ENCODE data around the gene FARS2.
"Not testable (repeated sequence)": the region's sequence is repeated elsewhere in the genome, so short reads cannot be mapped to it uniquely, and the experiment has no call there.

FARS2 gene

GRCh38 chr6:5645328-5646290 is 384.3 kb downstream of the FARS2 start:
- DNase-seq, result no peak

DNA sequence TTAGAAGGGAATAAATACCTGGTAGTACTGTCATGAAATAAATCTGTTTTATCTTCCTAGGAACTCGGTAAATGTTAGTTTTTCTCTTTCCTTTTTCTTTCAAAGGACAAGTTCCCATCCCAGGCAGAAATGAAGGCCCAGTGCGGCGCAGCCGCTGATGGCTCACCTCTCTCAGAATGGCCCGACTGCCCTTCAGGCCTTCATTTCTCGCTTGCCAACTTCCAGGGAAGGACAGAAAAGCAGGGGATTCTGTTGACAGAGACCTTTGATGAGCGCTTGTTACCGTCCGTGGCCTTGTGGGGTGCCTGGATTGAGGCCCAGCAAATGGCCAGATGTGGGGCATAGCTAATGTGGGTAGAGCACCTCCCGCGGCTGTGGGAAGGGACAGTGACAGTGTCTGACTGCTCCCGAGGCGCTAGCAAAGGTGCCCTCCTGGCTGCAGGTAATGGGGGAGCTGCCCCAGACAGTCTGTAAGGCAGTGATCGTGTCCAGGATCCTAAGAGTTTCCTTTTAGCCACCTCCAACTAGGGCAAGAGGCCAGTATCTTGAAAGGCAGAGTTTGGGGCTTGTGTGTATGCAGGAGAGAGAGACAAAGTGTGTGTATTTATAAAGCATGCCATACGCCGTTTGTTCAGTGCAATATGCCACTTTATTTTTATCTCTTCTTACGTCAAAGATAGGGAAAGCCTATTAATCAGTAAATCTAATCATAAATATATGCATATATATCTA is 391.3 kb downstream of the FARS2 start:
- DNase-seq, result no peak

- no peak for DNase-seq
Observed at GRCh38 chr6:5653801-5654200, 392.5 kb downstream of the FARS2 start.

- no peak for DNase-seq
Observed at GRCh38 chr6:5656226-5656625, 394.9 kb downstream of the FARS2 start.

- not testable (repeated sequence) for DNase-seq
Observed at GRCh38 chr6:5656695-5657094, 395.4 kb downstream of the FARS2 start.

DNA sequence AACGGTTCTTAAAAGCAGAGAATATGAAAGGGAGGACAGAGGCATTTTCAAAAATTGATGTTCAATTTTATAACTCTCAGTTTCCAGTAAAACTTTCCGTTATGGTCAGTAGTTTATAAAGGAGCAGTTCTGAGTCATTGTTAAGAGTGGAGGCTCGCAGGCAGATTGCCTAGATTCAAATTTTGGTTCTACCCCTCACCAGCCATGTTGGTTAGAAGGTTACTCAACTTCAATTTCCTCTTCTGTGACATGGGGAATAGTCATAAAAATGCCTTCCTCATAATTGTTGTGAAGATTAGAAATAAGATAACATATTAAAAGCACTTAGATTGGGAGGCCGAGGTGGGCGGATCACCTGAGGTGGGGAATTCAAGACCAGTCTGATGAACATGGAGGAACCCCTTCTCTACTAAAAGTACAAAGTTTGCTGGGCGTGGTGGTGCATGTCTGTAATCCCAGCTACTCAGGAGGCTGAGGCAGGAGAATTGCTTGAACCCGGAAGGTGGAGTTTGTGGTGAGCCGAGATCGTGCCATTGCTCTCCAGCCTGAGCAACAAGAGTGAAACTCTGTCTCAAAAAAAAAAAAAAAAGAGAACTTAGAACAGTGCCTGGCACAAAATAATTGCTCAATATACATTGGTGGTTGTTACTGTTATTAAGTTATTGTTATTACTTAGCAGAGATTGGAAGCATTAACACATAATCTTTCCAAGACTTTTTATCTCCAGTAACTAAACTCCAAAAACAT is 396.5 kb downstream of the FARS2 start:
- DNase-seq, result no peak

DNA sequence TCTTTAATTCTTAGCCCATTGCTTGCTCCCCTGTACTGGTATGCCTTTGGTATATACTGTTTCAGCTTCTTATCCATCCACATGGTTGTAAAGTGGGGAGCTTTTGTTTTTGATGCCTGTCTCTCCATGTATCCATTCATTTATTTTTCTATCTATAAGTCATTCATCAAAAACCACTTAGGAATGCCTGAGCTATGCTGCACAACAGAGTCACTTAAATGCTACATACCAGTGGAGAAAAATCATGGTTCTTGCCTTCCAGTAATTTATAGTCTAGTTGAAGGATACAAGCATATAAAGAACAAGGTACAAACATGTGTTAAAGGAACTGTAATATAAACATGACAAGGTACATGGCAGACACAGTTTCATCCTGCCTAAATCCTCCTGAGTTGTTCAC is 398.2 kb downstream of the FARS2 start:
- DNase-seq, result no peak

DNA sequence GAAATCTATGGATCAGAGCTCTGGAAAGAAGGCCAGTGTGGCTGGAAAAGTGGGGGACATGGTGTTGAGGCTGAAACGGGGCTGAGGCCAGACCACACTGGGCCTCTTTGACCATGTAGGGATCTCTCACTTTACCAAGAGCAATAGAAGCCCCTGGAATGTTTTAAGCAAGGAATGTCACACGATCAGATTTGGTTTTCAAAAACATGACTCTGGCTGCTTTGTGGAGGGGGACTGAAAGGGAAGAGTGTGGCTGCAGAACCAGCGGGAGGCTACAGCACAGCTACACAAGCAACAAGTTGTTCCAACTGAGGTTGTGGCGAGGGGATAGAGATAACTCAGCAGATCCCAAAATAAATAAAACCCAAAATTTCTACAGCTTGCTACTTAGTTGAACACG is 399.5 kb downstream of the FARS2 start:
- no peak for DNase-seq

DNA sequence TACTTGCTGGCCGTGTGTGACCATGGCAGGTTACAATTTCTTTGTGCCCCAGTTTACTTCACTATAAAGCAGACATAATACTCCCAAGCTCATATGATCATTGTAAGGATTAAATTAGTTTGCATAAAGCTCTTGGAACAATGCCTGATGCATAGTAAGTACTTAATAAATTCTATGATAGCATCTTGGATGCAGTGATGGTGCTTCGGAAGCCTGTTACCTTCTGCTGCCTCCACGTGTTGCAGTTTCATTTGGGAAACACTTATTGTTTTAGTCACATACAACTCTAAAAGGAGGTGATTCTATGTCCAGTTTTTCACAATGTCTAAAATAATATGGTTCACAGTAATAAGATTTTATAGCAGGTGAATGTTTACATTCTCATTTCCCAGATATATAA is 401.5 kb downstream of the FARS2 start:
- DNase-seq, result no peak

DNA sequence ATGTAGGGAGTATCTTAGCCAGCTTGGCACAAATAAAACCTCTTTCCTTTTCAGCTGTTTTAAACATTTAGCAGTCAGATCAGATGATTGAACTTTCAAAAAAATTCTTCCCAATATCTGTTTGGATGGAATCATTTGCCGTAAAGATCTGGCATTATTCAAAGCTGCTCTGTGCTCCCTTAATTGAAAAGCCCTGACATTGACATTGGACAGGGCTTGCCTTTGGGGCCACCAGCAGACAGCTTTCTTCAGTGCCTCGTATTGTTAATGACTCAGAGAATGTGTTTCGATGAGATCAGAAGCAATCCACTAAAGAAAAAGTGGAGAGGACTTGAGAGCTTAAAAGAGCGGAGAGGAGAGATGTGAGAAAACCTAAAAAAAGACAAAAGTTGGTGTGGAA is 401.9 kb downstream of the FARS2 start:
- no peak for DNase-seq

DNA sequence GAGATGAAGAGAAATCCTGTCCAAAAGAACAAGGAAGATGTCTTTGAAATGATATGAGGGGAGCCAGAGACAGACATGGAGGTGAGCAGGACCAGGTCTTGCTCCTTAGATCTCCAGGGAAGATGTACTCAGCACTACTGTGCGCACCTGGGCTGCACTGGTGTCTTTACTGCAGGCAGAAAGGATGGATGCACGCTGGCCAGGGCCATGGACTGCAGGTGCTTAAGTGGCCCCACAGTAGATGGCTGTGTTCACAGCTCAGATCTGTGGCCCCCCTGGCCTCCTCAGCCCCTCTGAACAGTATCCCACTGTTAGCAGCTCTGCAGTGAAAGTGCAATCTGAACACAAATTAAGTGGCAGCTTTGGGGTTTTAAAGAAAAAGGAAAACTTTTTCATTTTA is 402.4 kb downstream of the FARS2 start:
- no peak for DNase-seq

GRCh38 chr6:5664149-5664548 is 402.8 kb downstream of the FARS2 start:
- DNase-seq, result no peak

DNA sequence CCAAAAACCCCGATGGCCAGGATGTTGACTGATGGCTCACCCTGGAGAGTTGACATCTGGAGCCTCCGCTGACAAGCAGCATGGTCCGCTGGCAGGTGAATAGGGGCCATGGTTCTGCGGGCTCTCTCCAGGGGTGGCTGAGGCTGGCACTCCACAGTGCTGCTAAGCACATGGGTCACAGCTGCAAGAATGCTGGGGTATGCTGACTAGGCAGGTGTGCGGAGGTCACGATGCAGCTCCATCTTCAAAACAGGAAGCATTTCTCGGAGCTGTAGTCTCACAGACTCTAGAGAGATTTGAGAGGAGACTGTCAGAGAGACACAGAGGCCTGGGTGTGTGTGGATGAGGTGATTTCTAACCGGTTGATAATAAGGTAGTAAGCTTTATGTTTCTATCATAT is 403.9 kb downstream of the FARS2 start:
- no peak for DNase-seq

- no peak for DNase-seq
Observed at GRCh38 chr6:5665667-5666066, 404.4 kb downstream of the FARS2 start.

DNA sequence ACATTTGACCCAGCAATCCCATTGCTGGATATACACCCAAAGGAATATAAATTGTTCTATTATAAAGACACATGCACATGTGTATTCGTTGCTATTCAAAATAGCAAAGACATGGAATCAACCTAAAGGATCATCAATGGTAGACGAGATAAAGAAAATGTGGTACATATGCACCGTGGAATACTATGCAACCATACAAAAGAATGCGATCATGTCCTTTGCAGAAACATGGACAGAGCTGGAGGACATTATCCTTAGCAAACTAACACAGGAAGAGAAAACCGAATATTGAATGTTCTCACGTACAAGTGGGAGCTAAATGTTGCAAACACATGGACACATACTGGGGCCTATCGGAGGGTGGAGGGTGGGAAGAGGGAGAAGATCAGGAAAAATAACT is 405.4 kb downstream of the FARS2 start:
- DNase-seq, result no peak

DNA sequence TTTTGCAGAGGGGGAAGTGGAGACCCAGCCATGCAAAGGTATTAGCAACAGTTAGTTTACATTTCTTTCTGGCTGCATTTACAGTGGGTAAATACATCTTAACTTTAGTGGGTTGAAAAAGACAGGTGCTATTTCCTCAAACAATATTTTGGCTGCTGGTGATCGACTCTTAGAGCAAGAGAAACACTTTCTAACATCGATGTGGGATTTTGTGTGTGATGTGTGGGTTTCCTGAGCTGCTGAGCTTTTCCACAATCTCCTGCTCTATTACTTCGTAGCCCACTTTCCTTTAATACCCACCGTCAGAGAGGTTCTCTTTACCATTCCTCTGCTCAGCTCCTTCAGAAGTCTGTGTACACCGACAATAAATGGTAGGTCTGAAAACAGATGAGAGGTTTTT is 406.4 kb downstream of the FARS2 start:
- no peak for DNase-seq

GRCh38 chr6:5670381-5670780 is 409.1 kb downstream of the FARS2 start:
- DNase-seq, result no peak

DNA sequence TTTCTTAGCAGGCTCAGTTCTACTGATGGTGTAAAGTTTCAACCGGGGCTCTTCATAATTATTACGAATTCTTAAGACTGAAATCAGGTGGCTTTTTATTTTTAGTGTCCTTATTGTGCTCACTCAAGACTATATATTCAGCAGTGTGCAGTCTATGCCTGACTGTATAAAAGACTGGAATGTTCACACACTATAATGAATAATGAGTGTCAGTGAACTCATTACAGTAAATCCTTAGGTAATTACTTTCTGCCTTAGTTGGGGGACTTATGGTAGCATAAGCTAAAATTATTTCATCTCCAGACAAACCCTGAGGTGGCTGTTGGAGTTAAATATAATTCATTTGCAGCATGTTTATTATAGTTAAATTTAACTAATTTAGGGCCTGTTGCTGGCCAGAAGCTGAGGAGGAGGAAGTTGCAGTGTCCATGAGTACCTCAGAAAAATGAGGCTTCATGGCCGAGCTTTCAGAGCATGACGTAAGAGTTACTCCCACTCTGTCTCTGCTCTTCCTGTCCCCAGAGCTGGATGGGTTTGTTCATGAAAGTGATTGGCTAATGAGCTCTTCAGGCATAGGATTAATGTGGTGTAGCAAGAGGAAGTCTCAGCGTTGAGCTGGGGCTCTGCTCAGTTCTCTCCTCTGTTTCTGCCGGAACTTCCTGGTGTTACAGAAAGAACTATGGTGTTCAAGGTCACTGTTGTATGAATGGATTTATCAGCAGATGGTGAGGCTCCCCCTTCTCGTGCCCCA is 409.7 kb downstream of the FARS2 start:
- no peak for DNase-seq

DNA sequence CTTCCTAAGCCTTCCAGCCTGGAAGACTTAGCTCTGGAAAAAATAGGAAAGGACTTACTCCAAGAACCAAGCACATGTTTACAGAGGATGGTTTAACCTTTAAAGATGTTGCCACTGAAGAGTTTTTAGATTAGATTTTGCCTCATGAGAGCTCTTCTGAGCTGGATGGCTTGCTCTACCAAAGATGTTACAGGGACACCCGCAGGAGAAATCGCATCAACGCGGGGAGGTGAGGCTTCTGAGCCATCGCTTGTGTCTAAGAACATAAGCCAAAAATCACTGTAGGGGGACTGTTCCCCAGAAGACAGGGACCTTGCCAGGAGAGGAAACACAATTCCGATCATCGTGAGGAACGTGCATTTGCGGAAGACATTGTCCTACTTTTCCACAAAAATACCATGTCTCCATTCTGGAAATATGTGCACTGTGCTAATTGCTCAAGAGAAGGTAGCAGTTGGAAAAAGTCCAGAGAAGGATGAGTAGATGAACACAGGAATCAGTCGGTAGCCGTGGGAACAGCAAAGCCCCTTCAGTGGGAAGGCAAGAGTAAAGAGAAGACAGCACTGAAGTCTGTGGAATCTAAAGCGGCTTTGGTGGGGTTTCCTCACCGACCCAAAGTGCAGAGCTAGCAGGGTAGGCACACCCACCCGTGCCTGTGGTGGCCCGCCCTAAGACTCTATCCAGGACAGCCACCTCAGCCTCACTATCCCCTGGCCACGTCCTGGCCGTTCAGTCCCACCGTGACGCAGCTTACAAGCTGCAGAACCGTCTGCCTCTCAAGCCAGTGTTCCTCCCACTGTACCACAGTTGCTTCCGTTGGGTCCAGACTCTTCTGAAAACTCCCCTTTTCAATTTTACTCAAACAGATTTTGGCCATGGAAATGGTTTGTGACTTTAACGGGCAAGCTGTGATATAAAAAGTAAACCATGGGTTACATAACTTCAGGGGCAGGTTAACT is 410.6 kb downstream of the FARS2 start:
- DNase-seq, result no peak

DNA sequence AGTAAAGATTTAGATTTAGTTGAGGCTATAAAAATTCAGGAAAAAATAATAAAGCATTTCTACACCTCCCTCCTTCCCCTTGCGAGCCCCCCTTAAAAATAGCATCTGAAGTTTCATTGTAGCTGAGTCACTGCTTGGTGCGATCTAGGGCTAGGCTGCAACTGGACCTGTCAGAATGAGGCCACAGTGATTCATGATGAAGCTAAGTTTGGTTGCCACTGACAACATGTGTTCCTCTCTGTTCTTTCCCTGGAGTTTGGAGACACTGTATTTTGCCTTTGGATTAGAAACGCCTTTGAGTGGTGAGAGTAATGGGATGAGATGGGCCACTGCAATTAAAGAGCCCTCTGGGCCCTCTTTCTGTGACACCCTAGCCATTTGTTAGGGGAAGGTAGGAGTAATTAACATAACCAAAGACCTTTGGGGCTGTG is 411.3 kb downstream of the FARS2 start:
- DNase-seq, result no peak

DNA sequence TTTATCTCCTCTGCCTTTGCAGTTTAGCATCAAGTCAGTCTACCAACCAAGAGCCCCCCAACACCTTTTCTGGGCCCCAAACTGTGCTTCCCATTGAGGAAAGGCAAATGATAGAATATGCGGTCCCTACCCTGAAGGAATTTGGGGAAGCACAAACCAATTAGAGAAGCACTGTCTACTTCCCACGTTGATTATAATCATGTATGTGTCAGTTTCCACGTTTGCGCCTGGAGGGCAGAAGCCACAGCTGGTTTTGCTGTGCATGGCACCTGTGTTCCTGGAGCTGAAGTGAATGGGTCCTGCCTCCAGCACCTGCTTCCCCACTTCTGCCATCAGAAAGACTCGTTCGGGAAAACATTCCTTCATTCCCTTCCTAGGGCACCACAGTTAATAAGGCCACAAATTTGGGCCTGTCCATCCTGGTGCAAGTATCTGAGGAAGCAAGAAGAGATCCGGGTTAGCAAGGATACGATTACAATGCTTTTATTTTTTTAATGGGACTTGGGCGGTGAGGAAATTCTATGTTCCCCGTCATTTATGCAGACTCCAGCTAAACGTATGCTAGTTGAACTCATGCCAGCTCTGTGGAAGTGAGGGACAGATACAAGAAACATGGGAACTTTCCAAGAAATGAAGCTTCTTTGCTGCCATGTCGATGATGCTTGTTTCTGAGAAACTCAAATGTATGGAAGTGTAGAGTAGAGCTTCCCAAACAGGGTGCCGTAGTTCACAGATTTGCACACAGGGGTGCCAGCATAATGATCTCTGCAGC is 411.9 kb downstream of the FARS2 start:
- DNase-seq, result no peak

Data from activated T-cell treated with anti-CD3 and anti-CD28 coated beads for 4 hours (primary cell).